IPS DF 4.7 (cell line): ENCODE measurements around the gene REXO4.
"Not testable (repeated sequence)": the region's sequence is repeated elsewhere in the genome, so short reads cannot be mapped to it uniquely, and the experiment has no call there.

Source experiments
- DNase-seq: peaks from one replicate; pipeline ENCODE4 v3.0.0-alpha.2; 2013; ENCODE audit warnings: low spot score; ENCODE audit errors: extremely low read depth

REXO4 gene

GRCh38 chr9:133417541-133418461, at the start of gene REXO4:
Gene REXO4 (minus strand): TSS chr9:133418010. CDS start chr9:133417844, 166 bp downstream.
- no peak for DNase-seq

GRCh38 chr9:133467101-133467500, 49.3 kb upstream of the REXO4 start:
- no peak for DNase-seq

GRCh38 chr9:133465984-133466383, 48.2 kb upstream of the REXO4 start:
- no peak for DNase-seq

- no peak for DNase-seq
These were observed 46.8 kb upstream of the REXO4 start for GRCh38 chr9:133464638-133465037.

- DNase-seq: no peak
These were observed 46.2 kb upstream of the REXO4 start for GRCh38 chr9:133463864-133464615.

GRCh38 chr9:133463234-133463863, 45.5 kb upstream of the REXO4 start:
- DNase-seq: no peak

- no peak for DNase-seq
These were observed 44.2 kb upstream of the REXO4 start for GRCh38 chr9:133461975-133462374.

- DNase-seq: no peak
These were observed 42.8 kb upstream of the REXO4 start for GRCh38 chr9:133460405-133461175.

GRCh38 chr9:133459476-133460404, 41.9 kb upstream of the REXO4 start, which contains the start of gene CACFD1:
Gene CACFD1 (plus strand): TSS chr9:133459978. CDS start chr9:133460067, 89 bp downstream.
- DNase-seq: no peak

GRCh38 chr9:133458643-133459312, 41.0 kb upstream of the REXO4 start:
- no peak for DNase-seq

- DNase-seq: no peak
These were observed 39.9 kb upstream of the REXO4 start for GRCh38 chr9:133457748-133458147.

- no peak for DNase-seq
These were observed 39.4 kb upstream of the REXO4 start for GRCh38 chr9:133457233-133457632.

- no peak for DNase-seq
These were observed 38.6 kb upstream of the REXO4 start for GRCh38 chr9:133456409-133456808.

GRCh38 chr9:133455936-133456335, 38.1 kb upstream of the REXO4 start:
- no peak for DNase-seq

- DNase-seq: no peak
These were observed 37.3 kb upstream of the REXO4 start for GRCh38 chr9:133454943-133455673.

GRCh38 chr9:133454325-133454724, 36.5 kb upstream of the REXO4 start:
- no peak for DNase-seq

GRCh38 chr9:133453651-133454050, 35.8 kb upstream of the REXO4 start:
- DNase-seq: no peak

GRCh38 chr9:133452562-133452961, 34.8 kb upstream of the REXO4 start:
- no peak for DNase-seq

- not testable (repeated sequence) for DNase-seq
These were observed 34.1 kb upstream of the REXO4 start for GRCh38 chr9:133451865-133452264.
